ENCODE results near the gene ZPBP. TPM values are rescaled to one million over a fixed set of nuclear protein-coding genes. Genes with fewer than 3 reads are reported as not detected.

The ZPBP gene
- total RNA-seq, 4 donors from 2014 or later: 0.49 TPM; not detected in 3

DNA sequence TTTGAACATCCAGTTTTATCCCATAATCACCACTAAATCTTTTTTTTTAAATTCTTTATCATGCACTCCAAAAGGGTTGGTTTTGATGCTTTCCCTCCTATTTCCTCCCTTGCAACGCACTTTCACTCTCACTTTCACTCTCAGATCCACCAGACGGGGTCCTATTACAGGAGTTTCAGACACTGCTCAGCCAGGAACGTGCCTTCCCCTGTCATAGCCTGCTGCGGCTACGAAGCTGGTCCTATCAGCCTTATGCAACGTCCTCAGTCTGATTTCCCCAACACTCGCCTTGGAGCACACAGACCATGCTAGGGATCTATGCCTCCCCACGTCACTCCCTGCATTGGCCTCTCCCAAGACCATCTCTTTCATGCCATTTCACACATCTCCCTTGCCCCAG is 23.4 kb downstream of the ZPBP start:
- no peaks in the 10 kb centered on the region for H3K36me3 ChIP-seq
- no peaks in the 10 kb centered on the region for H3K27me3 ChIP-seq
- no peaks in the 10 kb centered on the region for H3K9me3 ChIP-seq
- H3K4me3 ChIP-seq: peak overlapping the region; percentile 51
- peak in 1 of 2 donors; percentile 80 for DNase-seq (ENCODE audit: low spot score in 2 of 2)
- H3K4me1 ChIP-seq: peaks cover 15% of the 10 kb centered on the region
- H3K27ac ChIP-seq: peak overlapping the region; percentile 14
- 11% methylated on average over 8 of the region's 8 CpGs for WGBS
- TF ChIP-seq, protein P1, sequence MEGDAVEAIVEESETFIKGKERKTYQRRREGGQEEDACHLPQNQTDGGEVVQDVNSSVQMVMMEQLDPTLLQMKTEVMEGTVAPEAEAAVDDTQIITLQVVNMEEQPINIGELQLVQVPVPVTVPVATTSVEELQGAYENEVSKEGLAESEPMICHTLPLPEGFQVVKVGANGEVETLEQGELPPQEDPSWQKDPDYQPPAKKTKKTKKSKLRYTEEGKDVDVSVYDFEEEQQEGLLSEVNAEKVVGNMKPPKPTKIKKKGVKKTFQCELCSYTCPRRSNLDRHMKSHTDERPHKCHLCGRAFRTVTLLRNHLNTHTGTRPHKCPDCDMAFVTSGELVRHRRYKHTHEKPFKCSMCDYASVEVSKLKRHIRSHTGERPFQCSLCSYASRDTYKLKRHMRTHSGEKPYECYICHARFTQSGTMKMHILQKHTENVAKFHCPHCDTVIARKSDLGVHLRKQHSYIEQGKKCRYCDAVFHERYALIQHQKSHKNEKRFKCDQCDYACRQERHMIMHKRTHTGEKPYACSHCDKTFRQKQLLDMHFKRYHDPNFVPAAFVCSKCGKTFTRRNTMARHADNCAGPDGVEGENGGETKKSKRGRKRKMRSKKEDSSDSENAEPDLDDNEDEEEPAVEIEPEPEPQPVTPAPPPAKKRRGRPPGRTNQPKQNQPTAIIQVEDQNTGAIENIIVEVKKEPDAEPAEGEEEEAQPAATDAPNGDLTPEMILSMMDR (IDR thresholded peaks at IDR 0.05): no peak
- TF ChIP-seq POLR2A (IDR thresholded peaks at IDR 0.05) (no peak), EP300 (IDR thresholded peaks at IDR 0.05) (no peak), POLR2AphosphoS5 (IDR thresholded peaks at IDR 0.05) (no peak)

DNA sequence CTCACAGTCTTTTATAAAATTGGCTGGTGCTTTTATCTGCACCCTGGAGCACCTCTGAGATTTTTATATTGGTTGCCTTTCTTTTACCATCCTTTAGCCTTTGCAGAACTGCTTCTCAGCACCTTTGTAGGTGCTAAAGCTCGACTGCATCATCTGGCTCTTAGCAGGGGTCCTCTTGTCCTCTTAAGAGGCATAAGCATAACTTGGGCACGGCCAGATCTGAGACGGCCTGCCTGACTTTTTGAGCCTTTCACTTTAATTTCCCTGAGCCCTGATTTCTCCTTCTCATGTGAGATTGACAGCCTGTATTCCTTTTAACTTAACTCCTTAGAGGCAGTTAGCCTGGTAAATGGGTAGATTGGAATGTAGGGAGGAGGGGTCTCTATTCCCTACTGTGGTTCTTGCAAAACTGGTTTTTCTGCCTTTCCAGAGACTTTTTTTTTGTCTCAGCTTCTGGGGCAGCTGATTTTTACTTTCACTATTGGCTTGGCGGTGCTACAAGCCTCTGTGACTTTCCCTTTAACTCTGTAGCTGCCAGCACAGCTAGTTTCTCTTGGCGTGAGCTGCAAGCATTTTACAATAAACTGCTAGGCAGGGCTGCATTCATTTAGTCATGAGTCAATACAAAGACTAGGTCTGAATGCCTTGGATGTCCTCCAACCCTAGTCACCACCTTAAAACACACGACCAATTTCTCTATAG is 24.0 kb downstream of the ZPBP start:
- Histone ChIP-seq H3K27me3 (no peaks in the 10 kb centered on the region), H3K4me3 (peak overlapping the region; percentile 51), H3K9me3 (no peaks in the 10 kb centered on the region), H3K4me1 (peaks cover 15% of the 10 kb centered on the region), H3K36me3 (no peaks in the 10 kb centered on the region), H3K27ac (peak overlapping the region; percentile 80)
- 1% methylated on average over 6 of the region's 6 CpGs for WGBS
- TF ChIP-seq, protein P1 (IDR thresholded peaks at IDR 0.05): no peak
- DNase-seq (ENCODE audit: low spot score in 2 of 2): no peak

DNA sequence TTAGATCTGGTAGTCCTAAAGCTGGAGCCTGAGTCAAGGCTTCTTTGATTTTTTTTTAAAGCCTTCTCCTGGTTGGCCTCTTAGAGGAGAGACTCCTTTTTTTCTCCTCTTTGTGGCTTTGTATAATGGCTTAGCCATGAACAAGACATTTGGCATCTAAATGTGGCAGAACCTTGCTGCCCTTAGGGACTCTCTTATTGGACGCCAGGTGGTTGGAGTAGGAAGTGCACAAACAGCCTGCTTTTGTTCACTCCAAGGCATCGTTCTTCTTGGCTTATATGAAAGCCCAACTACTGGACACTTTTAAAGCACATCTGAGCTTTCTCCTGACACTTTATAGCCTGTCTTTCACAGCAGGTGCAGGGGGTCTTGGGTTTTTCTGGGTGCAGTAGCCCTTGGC is 25.0 kb downstream of the ZPBP start:
- WGBS: 19% methylated on average over 2 of the region's 2 CpGs
- no peak for DNase-seq (ENCODE audit: low spot score in 2 of 2)

DNA sequence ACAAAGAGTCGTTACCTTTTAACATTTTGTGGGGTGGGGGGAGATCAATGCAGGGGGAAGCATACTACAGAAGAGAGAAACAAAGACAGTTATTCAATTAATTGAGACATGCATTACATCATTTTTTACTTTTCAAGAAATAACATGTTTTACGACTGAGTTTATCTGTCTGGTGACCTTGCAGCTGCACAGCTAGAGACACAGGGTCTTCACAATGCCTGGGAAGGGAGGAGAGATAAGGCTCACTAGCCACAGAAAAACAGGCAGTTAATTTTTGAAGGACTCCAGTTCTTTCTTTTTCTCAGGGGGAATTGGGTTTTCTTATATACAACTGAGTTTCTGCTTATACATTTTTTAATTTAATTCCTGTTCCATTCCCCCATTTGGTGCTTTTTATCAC is 30.1 kb downstream of the ZPBP start:
- TF ChIP-seq EP300 (IDR thresholded peaks at IDR 0.05) (no peak), POLR2AphosphoS5 (IDR thresholded peaks at IDR 0.05) (no peak), POLR2A (IDR thresholded peaks at IDR 0.05) (no peak)
- TF ChIP-seq, protein P1 (IDR thresholded peaks at IDR 0.05): no peak
- peaks cover 5% of the 10 kb centered on the region for H3K4me1 ChIP-seq
- no peaks in the 10 kb centered on the region for H3K36me3 ChIP-seq
- H3K27ac ChIP-seq: no peak overlapping the region
- no peaks in the 10 kb centered on the region for H3K9me3 ChIP-seq
- no peaks in the 10 kb centered on the region for H3K27me3 ChIP-seq
- 64% methylated on average over 2 of the region's 2 CpGs for WGBS
- H3K4me3 ChIP-seq: no peak overlapping the region
- DNase-seq (ENCODE audit: low spot score in 2 of 2): no peak

More for the DNA sequence above, 25.0 kb downstream of the ZPBP start:
- Histone ChIP-seq H3K36me3 (no peaks in the 10 kb centered on the region), H3K4me3 (peak overlapping the region; percentile 51), H3K27ac (peak overlapping the region; percentile 80), H3K27me3 (no peaks in the 10 kb centered on the region), H3K4me1 (peaks cover 15% of the 10 kb centered on the region), H3K9me3 (no peaks in the 10 kb centered on the region)
- TF ChIP-seq, protein P1 (IDR thresholded peaks at IDR 0.05): peak; percentile 8 to 44
- no peak for TF ChIP-seq POLR2A (IDR thresholded peaks at IDR 0.05)

DNA sequence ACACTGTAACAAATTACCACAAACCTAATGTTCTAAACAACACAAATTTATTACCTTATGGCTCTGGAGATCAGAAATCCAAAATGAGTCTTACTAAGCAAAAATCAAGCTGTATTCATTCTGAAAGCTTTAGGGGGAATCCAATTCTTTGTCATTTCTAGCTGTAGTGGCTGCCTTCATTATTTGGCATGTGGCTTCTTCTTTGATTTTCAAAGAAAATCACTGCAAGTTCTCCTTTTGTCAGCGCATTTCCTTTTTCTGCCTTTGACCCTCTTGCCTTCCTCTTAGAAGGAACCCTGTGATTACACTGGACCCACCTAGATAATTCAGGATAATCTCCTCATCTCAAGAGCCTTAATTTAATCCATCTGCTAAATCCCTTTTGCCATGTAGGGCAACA is 36.9 kb downstream of the ZPBP start:
- Histone ChIP-seq H3K36me3 (no peaks in the 10 kb centered on the region), H3K27ac (no peak overlapping the region), H3K4me3 (no peak overlapping the region), H3K27me3 (no peaks in the 10 kb centered on the region), H3K4me1 (no peaks in the 10 kb centered on the region), H3K9me3 (no peaks in the 10 kb centered on the region)
- TF ChIP-seq, protein P1 (IDR thresholded peaks at IDR 0.05): no peak
- no peak for TF ChIP-seq EP300 (IDR thresholded peaks at IDR 0.05)
- DNase-seq (ENCODE audit: low spot score in 2 of 2): no peak
- WGBS: 83% methylated on average over 1 of the region's 1 CpG
